Spinal cord (tissue), 10 donors: ENCODE results near the gene EIF4G3. TPM values are rescaled to one million over a fixed set of nuclear protein-coding genes. Genes with fewer than 3 reads are reported as not detected.

Experiments used
- DNase-seq, 6 donors: peaks; one replicate each; pipeline versions ENCODE4 v3.0.0 to v3.0.0-alpha.2; 2013 to 2015; ENCODE audit warnings: low spot score in 6 of 6, low read depth in 4 of 6
- H3K27ac ChIP-seq: one replicate; pipeline ENCODE4 v1.5.1; 2013; ENCODE audit warnings: low read depth, low read length, control low read depth
- H3K27me3 ChIP-seq: one replicate; pipeline ENCODE4 v1.6.1; 2013; ENCODE audit warnings: low read length; ENCODE audit not compliant: control insufficient read depth, insufficient read depth
- H3K36me3 ChIP-seq: one replicate; pipeline ENCODE4 v1.6.1; 2013; ENCODE audit warnings: low read length; ENCODE audit not compliant: control insufficient read depth, insufficient read depth
- H3K4me1 ChIP-seq: one replicate; pipeline ENCODE4 v1.6.1; 2013; ENCODE audit warnings: low read length; ENCODE audit not compliant: control insufficient read depth, insufficient read depth
- H3K4me3 ChIP-seq: one replicate; pipeline ENCODE4 v1.5.1; 2013; ENCODE audit warnings: low read depth, low read length, control low read depth
- H3K9me3 ChIP-seq: one replicate; pipeline ENCODE4 v1.6.1; 2013; ENCODE audit warnings: low read length; ENCODE audit not compliant: control insufficient read depth, insufficient read depth
- WGBS: methylation state at CpG from one replicate; pipeline ENCODE4 v1.1.5; 2013; ENCODE audit warnings: missing lambda C conversion rate; ENCODE audit not compliant: insufficient coverage; 5-methylcytosine and 5-hydroxymethylcytosine counted together
- polyA plus RNA-seq, 2 donors: library from polyadenylated mRNA; unstranded; fragments of 120-200 nt; gene quantifications; one replicate each; pipeline ENCODE4 v1.2.1, GENCODE V29; 2013; ENCODE audit not compliant: insufficient read length in 2 of 2
- total RNA-seq, 2 donors: library from RNA; depleted of rRNA in 1 of 2; stranded (reverse); fragments of 120-200 nt in 1 of 2; fragments of >200 nt in 1 of 2; gene quantifications; one replicate each; pipeline versions ENCODE4 v1.2.3 to v1.2.4, GENCODE V29; 2013 to 2014
- donor health status: healthy.

EIF4G3 gene
- total and polyA plus RNA-seq, 4 donors: 68.7 to 111 (median 91.9) TPM

GRCh38 chr1:20983297-20983889, 193.3 kb downstream of the EIF4G3 start:
- Histone ChIP-seq H3K27ac (no peak overlapping the region), H3K27me3 (no peaks in the 10 kb centered on the region), H3K4me3 (no peak overlapping the region), H3K9me3 (no peaks in the 10 kb centered on the region), H3K36me3 (peaks cover 6% of the 10 kb centered on the region), H3K4me1 (no peaks in the 10 kb centered on the region)
- no CpG with 5 or more reads among the region's 3 CpGs for WGBS
- DNase-seq: no peak

GRCh38 chr1:20982316-20982715, 194.4 kb downstream of the EIF4G3 start:
- no peak overlapping the region for H3K4me3 ChIP-seq
- H3K9me3 ChIP-seq: no peaks in the 10 kb centered on the region
- H3K4me1 ChIP-seq: no peaks in the 10 kb centered on the region
- H3K27me3 ChIP-seq: no peaks in the 10 kb centered on the region
- peaks cover 6% of the 10 kb centered on the region for H3K36me3 ChIP-seq
- no peak overlapping the region for H3K27ac ChIP-seq
- DNase-seq: no peak

- Histone ChIP-seq H3K4me1 (no peaks in the 10 kb centered on the region), H3K27me3 (no peaks in the 10 kb centered on the region), H3K9me3 (no peaks in the 10 kb centered on the region), H3K36me3 (peaks cover 6% of the 10 kb centered on the region), H3K4me3 (no peak overlapping the region), H3K27ac (no peak overlapping the region)
- DNase-seq: peak in 4 of 6 donors; percentile 14 to 34 (median 24)
These were observed 194.8 kb downstream of the EIF4G3 start for GRCh38 chr1:20981915-20982314.

- no peaks in the 10 kb centered on the region for H3K4me1 ChIP-seq
- H3K27me3 ChIP-seq: no peaks in the 10 kb centered on the region
These were observed 196.6 kb downstream of the EIF4G3 start for GRCh38 chr1:20980051-20980450.

GRCh38 chr1:20978413-20978812, 198.3 kb downstream of the EIF4G3 start:
- H3K27me3 ChIP-seq: no peaks in the 10 kb centered on the region
- H3K4me1 ChIP-seq: no peaks in the 10 kb centered on the region
- H3K36me3 ChIP-seq: peaks cover 6% of the 10 kb centered on the region
- no peak for DNase-seq
- no peak overlapping the region for H3K27ac ChIP-seq
- H3K9me3 ChIP-seq: no peaks in the 10 kb centered on the region
- no peak overlapping the region for H3K4me3 ChIP-seq
- no CpG with 5 or more reads among the region's 2 CpGs for WGBS

More at GRCh38 chr1:20980051-20980450, 196.6 kb downstream of the EIF4G3 start:
- H3K9me3 ChIP-seq: no peaks in the 10 kb centered on the region
- H3K27ac ChIP-seq: no peak overlapping the region
- no CpG with 5 or more reads among the region's 2 CpGs for WGBS
- no peak overlapping the region for H3K4me3 ChIP-seq
- no peak for DNase-seq
- peaks cover 6% of the 10 kb centered on the region for H3K36me3 ChIP-seq

DNA sequence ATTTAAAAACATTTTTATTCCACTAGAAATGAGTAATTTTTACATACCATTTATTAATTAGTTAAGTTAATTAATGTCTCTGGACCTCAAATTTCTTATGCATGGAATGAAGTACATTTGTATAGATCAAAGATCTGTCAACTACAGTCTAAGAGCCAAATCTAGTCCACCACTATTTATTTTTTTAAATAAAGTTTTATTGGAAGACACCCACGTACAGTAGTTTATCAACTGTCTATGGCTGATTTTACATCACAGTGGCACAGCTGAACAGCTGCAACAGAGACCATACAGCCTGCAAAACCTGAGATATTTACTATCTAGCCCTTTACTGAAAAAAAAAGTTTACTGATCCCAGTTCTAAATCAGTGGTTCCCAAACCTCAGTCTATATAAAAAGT, 201.0 kb downstream of the EIF4G3 start:
- no peaks in the 10 kb centered on the region for H3K27me3 ChIP-seq
- H3K36me3 ChIP-seq: peaks cover 10% of the 10 kb centered on the region
- no CpG with 5 or more reads among the region's 1 CpG for WGBS
- H3K27ac ChIP-seq: no peak overlapping the region
- H3K4me1 ChIP-seq: no peaks in the 10 kb centered on the region
- DNase-seq: no peak
- H3K9me3 ChIP-seq: no peaks in the 10 kb centered on the region
- no peak overlapping the region for H3K4me3 ChIP-seq

DNA sequence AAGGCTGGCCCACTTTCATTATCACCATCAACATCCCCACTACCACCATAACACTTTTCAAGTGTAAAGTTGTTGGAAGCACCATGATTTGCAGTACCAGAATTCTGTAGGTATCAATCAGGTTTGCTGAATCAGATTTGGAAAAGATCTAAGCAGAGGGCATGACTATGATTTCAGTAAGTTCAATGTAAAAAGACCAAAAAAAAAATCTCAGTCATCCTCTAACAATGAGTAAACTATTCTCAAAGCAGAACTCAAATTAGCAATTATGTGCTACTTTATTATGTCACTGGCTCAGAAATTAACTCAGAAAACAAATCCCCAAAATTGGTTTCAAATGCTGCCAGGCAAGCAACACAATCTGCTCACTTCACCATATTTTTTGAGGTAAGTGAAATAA, 201.7 kb downstream of the EIF4G3 start:
- no peaks in the 10 kb centered on the region for H3K27me3 ChIP-seq
- no peak for DNase-seq
- peaks cover 12% of the 10 kb centered on the region for H3K36me3 ChIP-seq
- H3K27ac ChIP-seq: no peak overlapping the region
- H3K4me3 ChIP-seq: no peak overlapping the region
- H3K9me3 ChIP-seq: no peaks in the 10 kb centered on the region
- H3K4me1 ChIP-seq: no peaks in the 10 kb centered on the region

DNA sequence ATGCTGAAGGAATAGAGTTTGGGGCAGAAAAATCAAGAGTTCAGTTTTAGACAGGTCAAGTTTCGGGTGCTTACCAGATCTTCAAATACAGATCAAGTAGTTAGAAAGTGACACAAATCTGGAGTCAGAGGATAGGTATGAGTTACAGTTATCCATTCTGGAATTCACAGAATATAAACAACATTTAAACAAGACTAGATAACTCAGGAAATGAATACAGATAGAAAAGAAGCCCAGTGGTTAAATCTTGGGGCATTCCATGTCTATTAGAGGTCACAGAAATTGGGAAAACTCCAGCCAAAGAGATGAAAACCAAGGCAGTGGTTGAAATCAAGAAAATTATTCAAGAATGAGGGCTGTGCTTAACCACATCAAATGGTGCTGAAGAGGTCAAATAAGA, 202.6 kb downstream of the EIF4G3 start:
- Histone ChIP-seq H3K4me1 (no peaks in the 10 kb centered on the region), H3K4me3 (no peak overlapping the region), H3K27ac (no peak overlapping the region), H3K36me3 (peaks cover 7% of the 10 kb centered on the region), H3K27me3 (no peaks in the 10 kb centered on the region), H3K9me3 (no peaks in the 10 kb centered on the region)
- WGBS: no CpG with 5 or more reads among the region's 1 CpG
- DNase-seq: no peak

DNA sequence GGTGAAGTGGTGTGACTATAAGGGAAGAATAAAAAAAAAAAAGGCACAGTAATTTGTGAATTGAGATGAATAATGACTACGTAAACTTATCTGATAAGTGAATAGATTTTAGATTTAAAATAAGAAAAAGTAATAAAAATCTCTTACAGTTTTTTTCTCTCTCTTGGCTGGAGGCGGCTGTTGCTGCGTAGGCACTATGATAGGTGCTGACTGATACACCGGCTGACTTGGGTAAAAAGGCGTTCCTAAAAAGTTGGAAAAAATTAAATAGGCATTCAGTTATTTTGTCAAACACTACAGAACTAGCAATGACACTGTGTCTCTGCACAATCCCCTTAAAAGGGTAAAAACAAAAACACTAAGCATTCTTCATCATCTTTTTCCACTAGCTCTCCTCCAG, 203.8 kb downstream of the EIF4G3 start:
- DNase-seq: no peak
- peaks cover 7% of the 10 kb centered on the region for H3K36me3 ChIP-seq

DNA sequence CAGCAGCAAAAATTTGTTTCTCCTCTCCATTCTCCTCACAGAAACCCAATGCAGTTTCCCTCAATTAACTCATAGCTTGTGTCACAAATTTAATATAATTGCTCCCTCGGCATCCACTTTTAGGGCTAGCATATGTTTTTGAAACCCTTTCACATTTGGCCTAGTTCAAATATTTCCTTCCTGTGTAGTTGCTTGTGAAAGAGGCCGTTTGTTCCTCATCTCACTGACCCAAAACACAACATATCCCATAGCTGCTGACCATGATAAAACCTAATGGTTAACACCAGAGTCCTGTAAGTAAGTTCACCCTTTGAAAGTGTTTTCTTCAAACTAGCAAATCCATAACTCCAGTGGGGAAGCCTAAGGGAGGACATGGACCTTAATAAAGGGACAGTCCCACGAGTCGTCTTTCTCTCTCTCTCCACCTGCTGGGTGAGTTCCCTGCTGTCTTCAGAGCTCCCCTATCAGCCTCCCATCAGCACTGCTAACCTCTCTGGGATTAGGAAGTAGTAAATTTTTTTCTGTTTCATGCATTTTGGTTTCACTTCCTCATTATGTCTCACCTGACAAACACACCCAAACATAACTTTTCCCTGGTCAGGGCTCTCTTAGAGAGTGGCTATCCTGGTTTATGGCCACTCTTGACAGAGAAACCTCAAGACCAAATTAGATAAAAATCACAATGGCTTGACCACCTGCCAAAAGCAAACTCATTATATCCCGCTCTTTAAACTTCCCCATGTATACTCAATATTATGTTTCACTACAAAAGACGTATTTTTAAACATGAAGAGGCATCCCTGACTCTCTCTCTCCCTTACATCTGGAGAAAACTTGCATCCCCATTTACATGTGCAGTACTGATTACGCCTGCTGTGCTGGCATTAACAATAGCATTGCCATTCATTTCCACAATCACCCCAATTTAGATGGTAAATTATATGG, 211.9 kb downstream of the EIF4G3 start:
- Histone ChIP-seq H3K27ac (peak overlapping the region; percentile 40), H3K4me1 (no peaks in the 10 kb centered on the region), H3K9me3 (no peaks in the 10 kb centered on the region), H3K4me3 (no peak overlapping the region), H3K36me3 (peaks cover 8% of the 10 kb centered on the region), H3K27me3 (no peaks in the 10 kb centered on the region)
- no peak for DNase-seq
- 86% methylated on average over 2 of the region's 7 CpGs for WGBS

More for the DNA sequence above, 203.8 kb downstream of the EIF4G3 start:
- no peak overlapping the region for H3K27ac ChIP-seq
- no peak overlapping the region for H3K4me3 ChIP-seq
- no peaks in the 10 kb centered on the region for H3K27me3 ChIP-seq
- H3K4me1 ChIP-seq: no peaks in the 10 kb centered on the region
- WGBS: no CpG with 5 or more reads among the region's 5 CpGs
- no peaks in the 10 kb centered on the region for H3K9me3 ChIP-seq
